Naive thymus-derived CD4-positive, alpha-beta T cell (primary cell): ENCODE results near the gene H2AZ1. TPM values are rescaled to one million over a fixed set of nuclear protein-coding genes. Genes with fewer than 3 reads are reported as not detected.

ENCODE experiments used
- ATAC-seq: fragments of 150-1000 bp; cut with Tn5 transposase; 2 replicates; pipeline ENCODE4 v1.10.0; 2021; ENCODE audit warnings: mild to moderate bottlenecking, moderate library complexity
- CTCF ChIA-PET: fragments of 350-600 bp; sonication (Branson Sonifier 250); formaldehyde crosslinking; loops from one replicate; lab custom pipeline; 2021; ENCODE audit warnings: antibody characterized with exemption; lab: Charles Lee
- POLR2A ChIA-PET: fragments of 350-600 bp; sonication (Branson Sonifier 250); formaldehyde crosslinking; loops from one replicate; lab custom pipeline; 2021; ENCODE audit warnings: antibody characterized with exemption, inconsistent platforms; lab: Charles Lee
- DNase-seq, 9 donors: peaks; one replicate each; pipeline versions ENCODE4 v3.0.0 to v3.0.0-alpha.2; 2020 to 2022; ENCODE audit warnings: mixed read lengths in 1 of 9
- H3K27ac ChIP-seq: one replicate; pipeline ENCODE4 v1.7.0; 2013; ENCODE audit warnings: mild to moderate bottlenecking, low read depth, low read length, moderate library complexity
- H3K27me3 ChIP-seq, 2 donors: one replicate each; pipeline ENCODE4 v1.7.0; 2013; ENCODE audit warnings: low read length in 2 of 2, mild to moderate bottlenecking in 2 of 2, moderate library complexity in 2 of 2; ENCODE audit not compliant: control insufficient read depth in 2 of 2, insufficient read depth in 2 of 2
- H3K36me3 ChIP-seq, 3 experiments: 1 replicate in 2 of 3; 2 replicates in 1 of 3; pipeline ENCODE4 v1.7.0; 2013; ENCODE audit warnings: low read length in 3 of 3, mild to moderate bottlenecking in 3 of 3, moderate library complexity in 1 of 3; ENCODE audit not compliant: insufficient read depth in 3 of 3, control insufficient read depth in 2 of 3
- H3K4me1 ChIP-seq, 2 donors: one replicate each; pipeline ENCODE4 v1.7.0; 2013; ENCODE audit warnings: low read length in 2 of 2, mild to moderate bottlenecking in 2 of 2, moderate library complexity in 1 of 2; ENCODE audit not compliant: control insufficient read depth in 2 of 2, insufficient read depth in 2 of 2
- H3K4me3 ChIP-seq: 2 replicates; pipeline ENCODE4 v1.7.0; 2013; ENCODE audit warnings: mild to moderate bottlenecking, low read length
- H3K9me3 ChIP-seq, 3 experiments: 1 replicate in 2 of 3; 2 replicates in 1 of 3; pipeline ENCODE4 v1.7.0; 2013; ENCODE audit warnings: low read length in 3 of 3; ENCODE audit not compliant: control insufficient read depth in 2 of 3
- H3K27ac Mint-ChIP-seq, 9 donors: one replicate each; pipeline ENCODE4 v1.8.0; 2020 to 2022; ENCODE audit warnings: mixed read lengths in 9 of 9, mild to moderate bottlenecking in 8 of 9, moderate library complexity in 5 of 9, inconsistent platforms in 2 of 9
- H3K27me3 Mint-ChIP-seq, 5 donors: one replicate each; pipeline ENCODE4 v1.8.0; 2021 to 2022; ENCODE audit warnings: mixed read lengths in 5 of 5, mild to moderate bottlenecking in 1 of 5
- H3K36me3 Mint-ChIP-seq, 5 donors: one replicate each; pipeline ENCODE4 v1.8.0; 2020 to 2022; ENCODE audit warnings: mixed read lengths in 5 of 5, mild to moderate bottlenecking in 3 of 5, inconsistent platforms in 1 of 5
- H3K4me1 Mint-ChIP-seq, 7 donors: one replicate each; pipeline ENCODE4 v1.8.0; 2020 to 2022; ENCODE audit warnings: mixed read lengths in 7 of 7, mild to moderate bottlenecking in 3 of 7, inconsistent platforms in 1 of 7
- H3K4me3 Mint-ChIP-seq, 10 donors: one replicate each; pipeline ENCODE4 v1.8.0; 2020 to 2022; ENCODE audit warnings: mild to moderate bottlenecking in 10 of 10, mixed read lengths in 10 of 10, moderate library complexity in 6 of 10, inconsistent platforms in 2 of 10
- H3K9me3 Mint-ChIP-seq, 11 donors: one replicate each; pipeline ENCODE4 v1.8.0; 2020 to 2022; ENCODE audit warnings: mixed read lengths in 11 of 11, mild to moderate bottlenecking in 4 of 11, inconsistent platforms in 1 of 11, moderate library complexity in 1 of 11
- intact Hi-C, 2 donors: fragments of 100-400 bp; cut with micrococcal nuclease; formaldehyde crosslinking; loops; one replicate each; pipeline ENCODE4 v1.15.1; 2023
- polyA plus RNA-seq, 2 donors: library from polyadenylated mRNA; unstranded; fragments of 300-500 nt; fragmentation: Illumina TruSeq; gene quantifications; one replicate each; pipeline ENCODE4 v1.2.3, GENCODE V29; 2021
- total RNA-seq, 6 experiments: library from RNA in 5 of 6; stranded (reverse) in 5 of 6; gene quantifications; 1 replicate in 5 of 6; 2 replicates in 1 of 6; pipeline ENCODE4 v1.2.3 and lab custom pipeline; 2021 to 2026

Gene H2AZ1
- total and polyA plus RNA-seq, 7 experiments from 2014 or later: 82.2 to 414 (median 124) TPM

DNA sequence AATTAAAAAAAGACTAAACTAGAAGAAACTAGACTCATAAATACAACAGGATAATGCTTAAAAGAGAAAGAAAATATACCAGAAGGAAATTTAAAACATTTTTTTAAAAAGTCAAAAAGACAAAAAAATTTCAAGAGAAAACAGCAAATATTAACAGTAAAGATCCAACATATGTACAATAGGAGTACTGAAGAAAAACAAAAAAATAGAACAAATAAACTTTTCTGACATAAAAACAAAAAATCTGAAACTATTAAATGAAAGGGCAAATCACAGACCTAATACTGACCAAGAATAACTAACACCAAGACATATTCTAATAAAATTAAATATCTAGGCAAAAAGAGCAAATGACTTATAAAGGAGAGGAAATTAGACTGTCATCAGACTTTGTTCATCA lies 15.2 kb downstream of the H2AZ1 start:
- peak overlapping the region in 2 of 10 donors; percentile 22 to 42 for H3K4me3 Mint-ChIP-seq
- Histone ChIP-seq H3K27ac (no peak overlapping the region), H3K9me3 (peaks cover 0 to 11% (median 0%) of the 10 kb centered on the region in 3 experiments), H3K4me3 (no peak overlapping the region), H3K4me1 (peaks cover 4% of the 10 kb centered on the region in 2 donors), H3K36me3 (peaks cover 0 to 9% (median 0%) of the 10 kb centered on the region in 3 experiments), H3K27me3 (no peaks in the 10 kb centered on the region)
- ATAC-seq (no peak), DNase-seq (no peak)
- POLR2A ChIA-PET: interaction anchor here (1.3 to 1.4 kb wide), 2 partner anchors 12 to 13 kb away, joined by 3 read pairs; partner anchors contain the start of gene DNAJB14
- CTCF ChIA-PET: no interaction called here
- intact Hi-C loops: no loop called here
- peaks cover 0 to 26% (median 11%) of the 10 kb centered on the region in 11 donors for H3K9me3 Mint-ChIP-seq
- H3K27me3 Mint-ChIP-seq: no peaks in the 10 kb centered on the region
- peak overlapping the region in 3 of 9 donors; percentile 20 to 75 (median 55) for H3K27ac Mint-ChIP-seq
- peaks cover 22 to 61% (median 53%) of the 10 kb centered on the region in 7 donors for H3K4me1 Mint-ChIP-seq
- H3K36me3 Mint-ChIP-seq: peaks cover 3 to 56% (median 47%) of the 10 kb centered on the region in 5 donors

DNA sequence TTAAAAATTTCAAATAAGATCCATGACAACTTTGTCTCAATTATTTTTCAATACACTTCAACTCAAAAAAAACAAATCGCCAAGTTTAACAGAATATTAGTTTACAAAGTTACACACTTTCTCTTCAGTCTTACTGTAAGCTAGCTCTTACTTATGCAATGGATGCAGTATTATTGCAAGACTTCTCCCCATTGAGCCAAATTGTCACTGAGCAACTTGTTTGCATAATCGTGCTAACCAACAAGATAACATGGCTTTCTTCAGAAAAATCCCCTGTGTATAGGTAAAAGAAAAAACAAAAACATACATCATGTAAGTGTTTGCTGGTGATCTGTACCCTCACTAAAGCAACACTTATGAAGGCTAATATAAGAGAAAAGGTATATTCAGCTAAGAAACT lies 22.5 kb downstream of the H2AZ1 start:
- ChIA-PET POLR2A (interaction anchor here (1.4 kb wide), 1 partner anchor 19 kb away, joined by 6 read pairs; the partner anchor contains the start of gene DNAJB14), CTCF (interaction anchor here (0.9 to 1.7 kb wide), 3 partner anchors 12 to 21 kb away, joined by 3 to 4 read pairs (median 4); partner anchors contain the start of gene DNAJB14)
- H3K9me3 Mint-ChIP-seq: no peaks in the 10 kb centered on the region
- Histone ChIP-seq H3K9me3 (no peaks in the 10 kb centered on the region), H3K4me1 (peaks cover 4 to 9% of the 10 kb centered on the region in 2 donors), H3K4me3 (no peak overlapping the region), H3K36me3 (peaks cover 0 to 24% (median 0%) of the 10 kb centered on the region in 3 experiments), H3K27me3 (no peaks in the 10 kb centered on the region), H3K27ac (no peak overlapping the region)
- H3K27ac Mint-ChIP-seq: peak overlapping the region in 1 of 9 donors; percentile 13
- H3K27me3 Mint-ChIP-seq: no peaks in the 10 kb centered on the region
- no peak for DNase-seq
- H3K4me1 Mint-ChIP-seq: peaks cover 23 to 68% (median 52%) of the 10 kb centered on the region in 7 donors
- no peak overlapping the region for H3K4me3 Mint-ChIP-seq
- intact Hi-C loops: no loop called here
- peaks cover 8 to 33% (median 26%) of the 10 kb centered on the region in 5 donors for H3K36me3 Mint-ChIP-seq
- ATAC-seq: no peak

DNA sequence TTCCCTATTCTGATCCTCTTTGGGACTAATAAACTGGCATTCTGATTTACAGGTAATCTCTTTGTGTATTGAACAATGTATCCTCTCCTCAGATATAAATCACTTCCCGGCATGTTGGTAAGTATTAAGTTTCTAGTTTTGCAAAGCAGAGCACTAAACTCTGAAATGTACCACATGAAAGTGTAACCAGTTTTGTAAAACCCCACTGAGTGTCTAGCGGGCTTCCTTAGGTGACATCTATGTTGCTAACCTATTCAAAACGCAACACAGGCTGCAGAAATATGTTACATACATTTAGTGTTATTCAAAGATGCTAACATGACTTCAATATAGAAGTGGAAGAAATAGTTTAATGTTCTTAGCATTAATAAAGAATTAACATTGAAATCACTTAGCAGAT lies 28.9 kb downstream of the H2AZ1 start:
- H3K4me3 ChIP-seq: no peak overlapping the region
- ChIA-PET POLR2A (interaction anchor here (1.2 to 2.0 kb wide), 4 partner anchors 14 to 74 kb away, joined by 3 to 10 read pairs (median 4); partner anchors contain the start of genes DNAJB14 and H2AZ1), CTCF (interaction anchor here (0.7 to 1.1 kb wide), 2 partner anchors 28 to 358 kb away, joined by 3 read pairs; no protein-coding TSS in a partner anchor)
- H3K36me3 Mint-ChIP-seq: peaks cover 12 to 47% (median 36%) of the 10 kb centered on the region in 5 donors
- H3K27ac Mint-ChIP-seq: peak overlapping the region; percentile 62 to 88 (median 78)
- H3K4me1 ChIP-seq: peaks cover 0 to 4% of the 10 kb centered on the region in 2 donors
- ATAC-seq (peak; percentile 89), DNase-seq (peak in 7 of 9 donors; percentile 8 to 59 (median 34))
- H3K27ac ChIP-seq: no peak overlapping the region
- peaks cover 0 to 4% (median 0%) of the 10 kb centered on the region in 3 experiments for H3K9me3 ChIP-seq
- peaks cover 0 to 13% (median 7%) of the 10 kb centered on the region in 11 donors for H3K9me3 Mint-ChIP-seq
- intact Hi-C loops: loop anchor here in 1 of 2 donors (2.0 kb wide), 2 partner anchors 14 to 16 kb away; no protein-coding TSS in a partner anchor
- H3K4me3 Mint-ChIP-seq: peak overlapping the region; percentile 1 to 67 (median 42)
- no peaks in the 10 kb centered on the region for H3K27me3 Mint-ChIP-seq
- no peaks in the 10 kb centered on the region for H3K27me3 ChIP-seq
- H3K4me1 Mint-ChIP-seq: peaks cover 13 to 51% (median 22%) of the 10 kb centered on the region in 7 donors
- peaks cover 0 to 16% (median 0%) of the 10 kb centered on the region in 3 experiments for H3K36me3 ChIP-seq

DNA sequence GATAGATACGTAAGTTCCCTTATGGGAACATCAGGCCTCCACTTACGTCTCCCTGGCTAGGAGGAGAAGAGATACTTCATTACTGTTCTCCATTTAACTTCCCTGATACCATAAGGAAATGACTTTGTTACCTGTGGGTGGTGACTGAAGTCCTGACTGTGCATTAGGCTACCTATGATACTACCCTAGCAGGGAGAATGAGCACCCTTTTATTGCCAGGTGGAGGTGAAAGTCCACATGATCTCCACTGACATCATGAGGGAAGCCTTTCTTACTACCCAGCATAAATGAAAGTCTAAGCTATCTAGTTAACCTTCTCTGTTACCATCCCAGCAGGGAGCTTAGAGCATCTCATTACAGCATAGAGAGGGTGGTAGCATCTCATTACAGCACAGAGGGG lies 31.4 kb downstream of the H2AZ1 start:
- Mint-ChIP-seq H3K27me3 (no peaks in the 10 kb centered on the region), H3K27ac (peak overlapping the region in 1 of 9 donors; percentile 34), H3K9me3 (peaks cover 0 to 13% (median 7%) of the 10 kb centered on the region in 11 donors), H3K4me3 (no peak overlapping the region), H3K4me1 (peaks cover 13 to 49% (median 24%) of the 10 kb centered on the region in 7 donors), H3K36me3 (peaks cover 8 to 61% (median 56%) of the 10 kb centered on the region in 5 donors)
- DNase-seq (no peak), ATAC-seq (no peak)
- ChIA-PET POLR2A (no interaction called here), CTCF (no interaction called here)
- no peak overlapping the region for H3K27ac ChIP-seq
- intact Hi-C loops: no loop called here
- H3K4me3 ChIP-seq: no peak overlapping the region
- peaks cover 0 to 4% (median 0%) of the 10 kb centered on the region in 3 experiments for H3K9me3 ChIP-seq
- peaks cover 0 to 13% (median 0%) of the 10 kb centered on the region in 3 experiments for H3K36me3 ChIP-seq
- H3K27me3 ChIP-seq: no peaks in the 10 kb centered on the region
- peaks cover 0 to 4% of the 10 kb centered on the region in 2 donors for H3K4me1 ChIP-seq

DNA sequence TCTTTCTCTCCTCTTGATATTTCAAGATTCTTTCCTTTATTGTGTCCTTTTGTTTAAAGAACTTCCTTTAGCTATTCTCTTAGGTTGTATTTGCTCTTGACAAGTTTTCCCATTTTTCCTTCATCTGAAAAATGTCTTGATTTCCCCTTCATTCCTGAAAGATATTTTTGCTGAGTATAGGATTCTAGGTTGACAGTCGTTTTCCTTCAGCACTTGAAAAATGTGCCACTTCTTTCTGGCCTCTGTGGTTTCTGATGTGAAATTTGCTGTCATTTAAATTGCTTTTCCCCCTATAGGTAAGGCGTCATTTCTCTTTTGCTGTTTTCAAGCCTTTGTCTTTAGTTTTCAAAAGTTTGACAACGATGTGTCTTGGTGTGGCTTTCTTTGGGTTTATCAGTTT lies 32.5 kb downstream of the H2AZ1 start:
- no peak overlapping the region for H3K27ac ChIP-seq
- no peak for ATAC-seq
- peaks cover 0 to 4% of the 10 kb centered on the region in 2 donors for H3K4me1 ChIP-seq
- H3K9me3 Mint-ChIP-seq: peaks cover 0 to 13% (median 7%) of the 10 kb centered on the region in 11 donors
- ChIA-PET CTCF (no interaction called here), POLR2A (no interaction called here)
- peaks cover 8 to 66% (median 61%) of the 10 kb centered on the region in 5 donors for H3K36me3 Mint-ChIP-seq
- peaks cover 0 to 4% (median 0%) of the 10 kb centered on the region in 3 experiments for H3K9me3 ChIP-seq
- H3K36me3 ChIP-seq: peaks cover 0 to 13% (median 0%) of the 10 kb centered on the region in 3 experiments
- H3K4me3 ChIP-seq: no peak overlapping the region
- intact Hi-C loops: no loop called here
- H3K4me1 Mint-ChIP-seq: peaks cover 15 to 46% (median 25%) of the 10 kb centered on the region in 7 donors
- no peaks in the 10 kb centered on the region for H3K27me3 ChIP-seq
- H3K4me3 Mint-ChIP-seq: no peak overlapping the region
- peak overlapping the region in 5 of 9 donors; percentile 2 to 47 (median 17) for H3K27ac Mint-ChIP-seq
- DNase-seq: no peak
- H3K27me3 Mint-ChIP-seq: no peaks in the 10 kb centered on the region

DNA sequence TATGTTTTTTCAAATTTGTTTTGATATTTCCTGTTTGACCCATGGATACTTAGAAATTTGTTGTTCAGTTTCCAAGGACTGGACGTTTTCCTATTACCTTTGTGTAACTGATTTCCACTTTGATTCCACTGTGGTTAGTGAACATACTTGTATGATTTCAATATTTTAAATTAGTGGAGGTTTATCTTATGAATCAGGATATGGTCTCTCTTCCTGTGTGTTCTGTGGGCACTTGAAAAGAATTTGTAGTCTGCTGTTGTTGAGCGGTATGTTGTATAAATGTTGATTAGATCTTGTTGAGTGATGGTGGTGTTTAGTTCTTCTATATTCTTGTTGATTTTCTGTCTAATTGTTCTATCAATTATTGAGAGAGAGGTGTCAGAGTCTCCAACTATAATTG lies 34.6 kb downstream of the H2AZ1 start:
- H3K36me3 Mint-ChIP-seq: peaks cover 8 to 68% (median 57%) of the 10 kb centered on the region in 5 donors
- peaks cover 11 to 27% (median 17%) of the 10 kb centered on the region in 7 donors for H3K4me1 Mint-ChIP-seq
- Histone ChIP-seq H3K4me1 (no peaks in the 10 kb centered on the region), H3K4me3 (no peak overlapping the region), H3K36me3 (peaks cover 0 to 13% (median 0%) of the 10 kb centered on the region in 3 experiments), H3K27me3 (no peaks in the 10 kb centered on the region), H3K9me3 (peaks cover 0 to 4% (median 0%) of the 10 kb centered on the region in 3 experiments), H3K27ac (no peak overlapping the region)
- POLR2A ChIA-PET: no interaction called here
- H3K27ac Mint-ChIP-seq: peak overlapping the region in 5 of 9 donors; percentile 6 to 67 (median 12)
- peaks cover 0 to 13% (median 7%) of the 10 kb centered on the region in 11 donors for H3K9me3 Mint-ChIP-seq
- intact Hi-C loops: no loop called here
- H3K4me3 Mint-ChIP-seq: no peak overlapping the region
- H3K27me3 Mint-ChIP-seq: no peaks in the 10 kb centered on the region
- CTCF ChIA-PET: no interaction called here
- DNase-seq: no peak
- ATAC-seq: no peak
